Liver (tissue), 9 donors: ENCODE measurements around the gene TSSK2. TPM values are rescaled to one million over a fixed set of nuclear protein-coding genes. Genes with fewer than 3 reads are reported as not detected.

Experiments used
- DNase-seq: peaks from one replicate; pipeline ENCODE4 v3.0.0-alpha.2; 2017; ENCODE audit warnings: low spot score
- H3K27ac ChIP-seq, 2 donors: one replicate each; pipeline ENCODE4 v1.7.0; 2013; ENCODE audit warnings: inconsistent platforms in 2 of 2, low read length in 2 of 2, control low read depth in 1 of 2, low read depth in 1 of 2, mild to moderate bottlenecking in 1 of 2
- H3K27me3 ChIP-seq, 4 donors: one replicate each; pipeline versions ENCODE4 v1.6.1 to v1.7.0; 2013; ENCODE audit warnings: low read length in 3 of 4, inconsistent platforms in 1 of 4, mild to moderate bottlenecking in 1 of 4, moderate library complexity in 1 of 4; ENCODE audit not compliant: control insufficient read depth in 4 of 4, insufficient read depth in 4 of 4
- H3K36me3 ChIP-seq, 4 donors: one replicate each; pipeline versions ENCODE4 v1.6.1 to v1.7.0; 2013; ENCODE audit warnings: low read length in 3 of 4, mild to moderate bottlenecking in 3 of 4, low read depth in 1 of 4, moderate library complexity in 1 of 4; ENCODE audit not compliant: control insufficient read depth in 4 of 4, insufficient read depth in 3 of 4
- H3K4me1 ChIP-seq, 4 donors: one replicate each; pipeline versions ENCODE4 v1.6.1 to v1.7.0; 2013; ENCODE audit warnings: low read length in 3 of 4, mild to moderate bottlenecking in 3 of 4, moderate library complexity in 1 of 4; ENCODE audit not compliant: control insufficient read depth in 4 of 4, insufficient read depth in 4 of 4
- H3K4me3 ChIP-seq, 3 donors: one replicate each; pipeline versions ENCODE4 v1.6.1 to v1.7.0; 2013; ENCODE audit warnings: low read length in 3 of 3, control low read depth in 1 of 3, low read depth in 1 of 3, mild to moderate bottlenecking in 1 of 3
- H3K9ac ChIP-seq, 2 donors: one replicate each; pipeline ENCODE4 v1.7.0; 2013; ENCODE audit warnings: low read length in 2 of 2, mild to moderate bottlenecking in 2 of 2, moderate library complexity in 2 of 2, control low read depth in 1 of 2, low read depth in 1 of 2
- H3K9me3 ChIP-seq, 4 donors: one replicate each; pipeline versions ENCODE4 v1.6.1 to v1.7.0; 2013; ENCODE audit warnings: low read length in 3 of 4; ENCODE audit not compliant: control insufficient read depth in 4 of 4
- EGR1 ChIP-seq, 2 donors: IDR thresholded peaks; 2 replicates each; pipeline ENCODE4 v1.6.1; 2016 to 2018; ENCODE audit warnings: antibody characterized with exemption in 2 of 2, low read depth in 2 of 2
- FOXA1 ChIP-seq: IDR thresholded peaks from 2 replicates; pipeline ENCODE4 v1.6.1; 2016; ENCODE audit warnings: antibody characterized with exemption
- FOXA2 ChIP-seq: IDR thresholded peaks from 2 replicates; pipeline ENCODE4 v1.6.1; 2016; ENCODE audit warnings: antibody characterized with exemption
- GABPA ChIP-seq, 2 donors: IDR thresholded peaks in 1 of 2; conservative IDR thresholded peaks in 1 of 2; 2 replicates each; pipeline ENCODE4 v1.6.1; 2016; ENCODE audit warnings: antibody characterized with exemption in 2 of 2, mild to moderate bottlenecking in 1 of 2, moderate library complexity in 1 of 2
- HNF4A ChIP-seq, 2 donors: conservative IDR thresholded peaks; 2 replicates each; pipeline ENCODE4 v1.6.1; 2016; ENCODE audit warnings: antibody characterized with exemption in 2 of 2, mild to moderate bottlenecking in 2 of 2
- HNF4G ChIP-seq: IDR thresholded peaks from 2 replicates; pipeline ENCODE4 v1.6.1; 2016; ENCODE audit warnings: antibody characterized with exemption
- JUND ChIP-seq, 2 donors: IDR thresholded peaks; 2 replicates each; pipeline ENCODE4 v1.6.1; 2016; ENCODE audit warnings: antibody characterized with exemption in 2 of 2
- NR2F2 ChIP-seq: IDR thresholded peaks from 2 replicates; pipeline ENCODE4 v1.6.1; 2016; ENCODE audit warnings: antibody characterized with exemption
- RAD21 ChIP-seq, 2 donors: IDR thresholded peaks; 2 replicates each; pipeline ENCODE4 v1.6.1; 2016; ENCODE audit warnings: antibody characterized with exemption in 2 of 2, mild to moderate bottlenecking in 2 of 2
- RXRA ChIP-seq, 2 donors: IDR thresholded peaks; 2 replicates each; pipeline ENCODE4 v1.6.1; 2017 to 2018; ENCODE audit warnings: antibody characterized with exemption in 2 of 2, mild to moderate bottlenecking in 1 of 2
- SP1 ChIP-seq: IDR thresholded peaks from 2 replicates; pipeline ENCODE4 v1.6.1; 2018; ENCODE audit warnings: antibody characterized with exemption, mild to moderate bottlenecking
- TAF1 ChIP-seq: conservative IDR thresholded peaks from 2 replicates; pipeline ENCODE4 v1.6.1; 2016; ENCODE audit warnings: antibody characterized with exemption, mild to moderate bottlenecking
- YY1 ChIP-seq: IDR thresholded peaks from 2 replicates; pipeline ENCODE4 v1.6.1; 2016; ENCODE audit warnings: antibody characterized with exemption, mild to moderate bottlenecking
- WGBS: extraction: QIAGEN DNeasy Blood & Tissue Kit; methylation state at CpG from one replicate; pipeline ENCODE4 v1.1.7; 2013; 5-methylcytosine and 5-hydroxymethylcytosine counted together
- polyA plus RNA-seq, 2 donors: library from polyadenylated mRNA; stranded (reverse) in 1 of 2; unstranded in 1 of 2; fragments of 200-250 nt in 1 of 2; fragments of >200 nt in 1 of 2; fragmentation: Nextera tagmentation in 1 of 2; extraction: Ambion mirVana in 1 of 2; gene quantifications; one replicate each; pipeline versions ENCODE4 v1.2.1 to v1.2.3, GENCODE V29; 2013 to 2015
- total RNA-seq, 2 donors: library from RNA; depleted of rRNA; stranded (reverse); fragments of >200 nt; gene quantifications; one replicate each; pipeline ENCODE4 v1.2.3, GENCODE V29; 2014
- TF ChIP-seq, protein P1 (sequence below): IDR thresholded peaks from 2 replicates; pipeline ENCODE4 v1.6.1; 2016; ENCODE audit warnings: antibody characterized with exemption
- TF ChIP-seq, protein P2 (sequence below): IDR thresholded peaks from 2 replicates; pipeline ENCODE4 v1.6.1; 2016; ENCODE audit warnings: antibody characterized with exemption, mild to moderate bottlenecking
- TF ChIP-seq, protein P3 (sequence below): IDR thresholded peaks from 2 replicates; pipeline ENCODE4 v1.6.1; 2016; ENCODE audit warnings: antibody characterized with exemption
- TF ChIP-seq, protein P4 (sequence below): IDR thresholded peaks from 2 replicates; pipeline ENCODE4 v1.6.1; 2016; ENCODE audit warnings: antibody characterized with exemption
- TF ChIP-seq, protein P5 (sequence below): fragments of 150-350 bp; IDR thresholded peaks from 2 replicates; pipeline ENCODE4 v1.5.1; 2017; ENCODE audit warnings: improper control_type of control experiment, low read depth, low read length; ENCODE audit not compliant: missing input control
- donor health status: healthy.
- donor health status: healthy.
- donor health status: healthy.
- donor health status: healthy.
- donor health status: healthy.

The TSSK2 gene
- total and polyA plus RNA-seq, 4 donors: 0.08 TPM; not detected in 3

DNA sequence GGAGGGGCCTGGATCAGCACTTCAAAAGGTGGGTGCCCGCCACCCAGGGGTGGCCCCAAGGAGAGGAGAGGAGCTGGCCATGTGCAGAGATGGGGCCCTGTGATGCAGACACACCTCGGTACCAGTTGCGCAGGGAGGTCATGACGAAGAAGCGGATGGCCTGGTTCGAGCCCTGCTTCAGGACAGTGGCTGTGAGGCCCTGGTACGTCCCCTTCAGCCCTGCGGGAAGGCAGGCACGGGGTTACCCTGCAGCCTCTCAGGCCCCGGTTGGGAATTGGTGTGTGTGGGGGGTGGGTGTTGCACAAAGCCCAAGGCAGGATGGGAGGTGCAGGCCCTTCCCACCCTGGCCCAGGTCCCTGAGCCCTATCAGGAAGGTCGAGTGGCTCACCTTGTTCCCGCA is 45.6 kb downstream of the TSSK2 start:
- peak overlapping the region; percentile 65 to 90 for H3K27ac ChIP-seq
- 71% methylated on average over 12 of the region's 12 CpGs for WGBS
- H3K36me3 ChIP-seq: no peaks in the 10 kb centered on the region
- TF ChIP-seq, protein P1, sequence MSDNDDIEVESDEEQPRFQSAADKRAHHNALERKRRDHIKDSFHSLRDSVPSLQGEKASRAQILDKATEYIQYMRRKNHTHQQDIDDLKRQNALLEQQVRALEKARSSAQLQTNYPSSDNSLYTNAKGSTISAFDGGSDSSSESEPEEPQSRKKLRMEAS: no peak
- no peak for TF ChIP-seq FOXA1
- TF ChIP-seq HNF4A (conservative IDR thresholded peaks at IDR 0.05): no peak
- TF ChIP-seq, protein P2, sequence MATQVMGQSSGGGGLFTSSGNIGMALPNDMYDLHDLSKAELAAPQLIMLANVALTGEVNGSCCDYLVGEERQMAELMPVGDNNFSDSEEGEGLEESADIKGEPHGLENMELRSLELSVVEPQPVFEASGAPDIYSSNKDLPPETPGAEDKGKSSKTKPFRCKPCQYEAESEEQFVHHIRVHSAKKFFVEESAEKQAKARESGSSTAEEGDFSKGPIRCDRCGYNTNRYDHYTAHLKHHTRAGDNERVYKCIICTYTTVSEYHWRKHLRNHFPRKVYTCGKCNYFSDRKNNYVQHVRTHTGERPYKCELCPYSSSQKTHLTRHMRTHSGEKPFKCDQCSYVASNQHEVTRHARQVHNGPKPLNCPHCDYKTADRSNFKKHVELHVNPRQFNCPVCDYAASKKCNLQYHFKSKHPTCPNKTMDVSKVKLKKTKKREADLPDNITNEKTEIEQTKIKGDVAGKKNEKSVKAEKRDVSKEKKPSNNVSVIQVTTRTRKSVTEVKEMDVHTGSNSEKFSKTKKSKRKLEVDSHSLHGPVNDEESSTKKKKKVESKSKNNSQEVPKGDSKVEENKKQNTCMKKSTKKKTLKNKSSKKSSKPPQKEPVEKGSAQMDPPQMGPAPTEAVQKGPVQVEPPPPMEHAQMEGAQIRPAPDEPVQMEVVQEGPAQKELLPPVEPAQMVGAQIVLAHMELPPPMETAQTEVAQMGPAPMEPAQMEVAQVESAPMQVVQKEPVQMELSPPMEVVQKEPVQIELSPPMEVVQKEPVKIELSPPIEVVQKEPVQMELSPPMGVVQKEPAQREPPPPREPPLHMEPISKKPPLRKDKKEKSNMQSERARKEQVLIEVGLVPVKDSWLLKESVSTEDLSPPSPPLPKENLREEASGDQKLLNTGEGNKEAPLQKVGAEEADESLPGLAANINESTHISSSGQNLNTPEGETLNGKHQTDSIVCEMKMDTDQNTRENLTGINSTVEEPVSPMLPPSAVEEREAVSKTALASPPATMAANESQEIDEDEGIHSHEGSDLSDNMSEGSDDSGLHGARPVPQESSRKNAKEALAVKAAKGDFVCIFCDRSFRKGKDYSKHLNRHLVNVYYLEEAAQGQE: no peak
- no peak for TF ChIP-seq RAD21 (IDR thresholded peaks at IDR 0.05)
- TF ChIP-seq, protein P3, sequence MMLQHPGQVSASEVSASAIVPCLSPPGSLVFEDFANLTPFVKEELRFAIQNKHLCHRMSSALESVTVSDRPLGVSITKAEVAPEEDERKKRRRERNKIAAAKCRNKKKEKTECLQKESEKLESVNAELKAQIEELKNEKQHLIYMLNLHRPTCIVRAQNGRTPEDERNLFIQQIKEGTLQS: no peak
- TF ChIP-seq TAF1: no peak
- no peak for TF ChIP-seq JUND (IDR thresholded peaks at IDR 0.05)
- TF ChIP-seq HNF4G: no peak
- no peak for TF ChIP-seq SP1
- TF ChIP-seq, protein P4, sequence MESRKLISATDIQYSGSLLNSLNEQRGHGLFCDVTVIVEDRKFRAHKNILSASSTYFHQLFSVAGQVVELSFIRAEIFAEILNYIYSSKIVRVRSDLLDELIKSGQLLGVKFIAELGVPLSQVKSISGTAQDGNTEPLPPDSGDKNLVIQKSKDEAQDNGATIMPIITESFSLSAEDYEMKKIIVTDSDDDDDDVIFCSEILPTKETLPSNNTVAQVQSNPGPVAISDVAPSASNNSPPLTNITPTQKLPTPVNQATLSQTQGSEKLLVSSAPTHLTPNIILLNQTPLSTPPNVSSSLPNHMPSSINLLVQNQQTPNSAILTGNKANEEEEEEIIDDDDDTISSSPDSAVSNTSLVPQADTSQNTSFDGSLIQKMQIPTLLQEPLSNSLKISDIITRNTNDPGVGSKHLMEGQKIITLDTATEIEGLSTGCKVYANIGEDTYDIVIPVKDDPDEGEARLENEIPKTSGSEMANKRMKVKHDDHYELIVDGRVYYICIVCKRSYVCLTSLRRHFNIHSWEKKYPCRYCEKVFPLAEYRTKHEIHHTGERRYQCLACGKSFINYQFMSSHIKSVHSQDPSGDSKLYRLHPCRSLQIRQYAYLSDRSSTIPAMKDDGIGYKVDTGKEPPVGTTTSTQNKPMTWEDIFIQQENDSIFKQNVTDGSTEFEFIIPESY: no peak
- TF ChIP-seq NR2F2: no peak
- TF ChIP-seq GABPA (IDR thresholded peaks at IDR 0.05 in 1 of 2, conservative IDR thresholded peaks at IDR 0.05 in 1 of 2): no peak
- no peak for TF ChIP-seq FOXA2
- no peak for TF ChIP-seq YY1
- TF ChIP-seq, protein P5, sequence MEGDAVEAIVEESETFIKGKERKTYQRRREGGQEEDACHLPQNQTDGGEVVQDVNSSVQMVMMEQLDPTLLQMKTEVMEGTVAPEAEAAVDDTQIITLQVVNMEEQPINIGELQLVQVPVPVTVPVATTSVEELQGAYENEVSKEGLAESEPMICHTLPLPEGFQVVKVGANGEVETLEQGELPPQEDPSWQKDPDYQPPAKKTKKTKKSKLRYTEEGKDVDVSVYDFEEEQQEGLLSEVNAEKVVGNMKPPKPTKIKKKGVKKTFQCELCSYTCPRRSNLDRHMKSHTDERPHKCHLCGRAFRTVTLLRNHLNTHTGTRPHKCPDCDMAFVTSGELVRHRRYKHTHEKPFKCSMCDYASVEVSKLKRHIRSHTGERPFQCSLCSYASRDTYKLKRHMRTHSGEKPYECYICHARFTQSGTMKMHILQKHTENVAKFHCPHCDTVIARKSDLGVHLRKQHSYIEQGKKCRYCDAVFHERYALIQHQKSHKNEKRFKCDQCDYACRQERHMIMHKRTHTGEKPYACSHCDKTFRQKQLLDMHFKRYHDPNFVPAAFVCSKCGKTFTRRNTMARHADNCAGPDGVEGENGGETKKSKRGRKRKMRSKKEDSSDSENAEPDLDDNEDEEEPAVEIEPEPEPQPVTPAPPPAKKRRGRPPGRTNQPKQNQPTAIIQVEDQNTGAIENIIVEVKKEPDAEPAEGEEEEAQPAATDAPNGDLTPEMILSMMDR: no peak
- no peak for TF ChIP-seq EGR1 (IDR thresholded peaks at IDR 0.05; ENCODE audit: low read depth in 2 of 2)
- TF ChIP-seq RXRA (IDR thresholded peaks at IDR 0.05): no peak
- H3K4me1 ChIP-seq: peaks cover 22 to 77% (median 66%) of the 10 kb centered on the region in 4 donors
- no peaks in the 10 kb centered on the region for H3K9me3 ChIP-seq
- no peak overlapping the region for H3K4me3 ChIP-seq
- no peaks in the 10 kb centered on the region for H3K27me3 ChIP-seq
- peak; percentile 25 for DNase-seq
- no peak overlapping the region for H3K9ac ChIP-seq
